Measurements from ENCODE around the gene OCA2. TPM values are rescaled to one million over a fixed set of nuclear protein-coding genes. Genes with fewer than 3 reads are reported as not detected.

Gene OCA2
- total RNA-seq, 1 donor from 2014 or later = 1.7 TPM

- Mint-ChIP-seq H3K4me1 (ENCODE audit: low read depth, unreplicated experiment) (peaks cover 4% of the 10 kb centered on the region), H3K27ac (ENCODE audit: unreplicated experiment) (no peak overlapping the region), H3K27me3 (ENCODE audit: unreplicated experiment) (peaks cover 2% of the 10 kb centered on the region), H3K9me3 (ENCODE audit: unreplicated experiment) (no peaks in the 10 kb centered on the region), H3K36me3 (ENCODE audit: unreplicated experiment) (peaks cover 8% of the 10 kb centered on the region), H3K4me3 (ENCODE audit: unreplicated experiment) (no peak overlapping the region)
- peak; percentile 50 for DNase-seq
- TF ChIP-seq CTCF (IDR thresholded peaks at IDR 0.05; ENCODE audit: partially characterized antibody, unreplicated experiment) = peak; percentile 60
Observed at GRCh38 chr15:28017423-28017924, 81.6 kb downstream of the OCA2 start.

- H3K27me3 Mint-ChIP-seq (ENCODE audit: unreplicated experiment) = peaks cover 2% of the 10 kb centered on the region
- DNase-seq = no peak
- TF ChIP-seq CTCF (IDR thresholded peaks at IDR 0.05; ENCODE audit: partially characterized antibody, unreplicated experiment) = no peak
Observed at GRCh38 chr15:28015855-28016254, 83.3 kb downstream of the OCA2 start.

GRCh38 chr15:28014623-28015200, 84.4 kb downstream of the OCA2 start:
- no peak for TF ChIP-seq CTCF (IDR thresholded peaks at IDR 0.05; ENCODE audit: partially characterized antibody, unreplicated experiment)
- Mint-ChIP-seq H3K4me1 (ENCODE audit: low read depth, unreplicated experiment) (peaks cover 3% of the 10 kb centered on the region), H3K27me3 (ENCODE audit: unreplicated experiment) (no peaks in the 10 kb centered on the region), H3K4me3 (ENCODE audit: unreplicated experiment) (no peak overlapping the region), H3K36me3 (ENCODE audit: unreplicated experiment) (peaks cover 8% of the 10 kb centered on the region), H3K9me3 (ENCODE audit: unreplicated experiment) (no peaks in the 10 kb centered on the region), H3K27ac (ENCODE audit: unreplicated experiment) (no peak overlapping the region)
- DNase-seq = no peak

More at GRCh38 chr15:28015855-28016254, 83.3 kb downstream of the OCA2 start:
- Mint-ChIP-seq H3K4me3 (ENCODE audit: unreplicated experiment) (no peak overlapping the region), H3K9me3 (ENCODE audit: unreplicated experiment) (no peaks in the 10 kb centered on the region), H3K4me1 (ENCODE audit: low read depth, unreplicated experiment) (peaks cover 3% of the 10 kb centered on the region), H3K27ac (ENCODE audit: unreplicated experiment) (no peak overlapping the region), H3K36me3 (ENCODE audit: unreplicated experiment) (peaks cover 8% of the 10 kb centered on the region)

GRCh38 chr15:28013976-28014375, 85.1 kb downstream of the OCA2 start:
- H3K36me3 Mint-ChIP-seq (ENCODE audit: unreplicated experiment) = peaks cover 8% of the 10 kb centered on the region
- H3K4me1 Mint-ChIP-seq (ENCODE audit: low read depth, unreplicated experiment) = peaks cover 3% of the 10 kb centered on the region
- no peak for TF ChIP-seq CTCF (IDR thresholded peaks at IDR 0.05; ENCODE audit: partially characterized antibody, unreplicated experiment)
- no peaks in the 10 kb centered on the region for H3K9me3 Mint-ChIP-seq (ENCODE audit: unreplicated experiment)
- peaks cover 2% of the 10 kb centered on the region for H3K27me3 Mint-ChIP-seq (ENCODE audit: unreplicated experiment)
- H3K27ac Mint-ChIP-seq (ENCODE audit: unreplicated experiment) = no peak overlapping the region
- H3K4me3 Mint-ChIP-seq (ENCODE audit: unreplicated experiment) = no peak overlapping the region
- no peak for DNase-seq

GRCh38 chr15:28013480-28013879, 85.6 kb downstream of the OCA2 start:
- Mint-ChIP-seq H3K36me3 (ENCODE audit: unreplicated experiment) (peaks cover 11% of the 10 kb centered on the region), H3K9me3 (ENCODE audit: unreplicated experiment) (no peaks in the 10 kb centered on the region), H3K27me3 (ENCODE audit: unreplicated experiment) (peaks cover 6% of the 10 kb centered on the region), H3K4me3 (ENCODE audit: unreplicated experiment) (no peak overlapping the region), H3K27ac (ENCODE audit: unreplicated experiment) (no peak overlapping the region), H3K4me1 (ENCODE audit: low read depth, unreplicated experiment) (peaks cover 3% of the 10 kb centered on the region)
- no peak for TF ChIP-seq CTCF (IDR thresholded peaks at IDR 0.05; ENCODE audit: partially characterized antibody, unreplicated experiment)
- DNase-seq = no peak

Measured in glutamatergic neuron (in vitro differentiated cells).